Gastroesophageal sphincter (tissue), 3 donors: Measurements from ENCODE around the gene CHRNA5.

ENCODE experiments used
- CTCF ChIP-seq, 4 experiments: fragments of 200-600 bp in 2 of 4; fragments of 450-650 bp in 2 of 4; sonication (generic) in 1 of 4; IDR thresholded peaks; one replicate each; pipeline ENCODE4 v1.5.1; 2017 to 2019; ENCODE audit warnings: antibody characterized with exemption in 4 of 4, mild to moderate bottlenecking in 2 of 4, moderate library complexity in 2 of 4
- EP300 ChIP-seq: sonication (generic); formaldehyde crosslinking; IDR thresholded peaks from one replicate; pipeline ENCODE4 v1.6.1; 2017; ENCODE audit warnings: antibody characterized with exemption, mild to moderate bottlenecking
- POLR2A ChIP-seq, 2 donors: fragments of 450-650 bp; IDR thresholded peaks; one replicate each; pipeline ENCODE4 v1.6.1; 2017; ENCODE audit warnings: antibody characterized with exemption in 2 of 2, mild to moderate bottlenecking in 2 of 2, moderate library complexity in 1 of 2
- POLR2AphosphoS5 ChIP-seq: sonication (generic); formaldehyde crosslinking; IDR thresholded peaks from one replicate; pipeline ENCODE4 v1.6.1; 2017; ENCODE audit warnings: antibody characterized with exemption

DNA sequence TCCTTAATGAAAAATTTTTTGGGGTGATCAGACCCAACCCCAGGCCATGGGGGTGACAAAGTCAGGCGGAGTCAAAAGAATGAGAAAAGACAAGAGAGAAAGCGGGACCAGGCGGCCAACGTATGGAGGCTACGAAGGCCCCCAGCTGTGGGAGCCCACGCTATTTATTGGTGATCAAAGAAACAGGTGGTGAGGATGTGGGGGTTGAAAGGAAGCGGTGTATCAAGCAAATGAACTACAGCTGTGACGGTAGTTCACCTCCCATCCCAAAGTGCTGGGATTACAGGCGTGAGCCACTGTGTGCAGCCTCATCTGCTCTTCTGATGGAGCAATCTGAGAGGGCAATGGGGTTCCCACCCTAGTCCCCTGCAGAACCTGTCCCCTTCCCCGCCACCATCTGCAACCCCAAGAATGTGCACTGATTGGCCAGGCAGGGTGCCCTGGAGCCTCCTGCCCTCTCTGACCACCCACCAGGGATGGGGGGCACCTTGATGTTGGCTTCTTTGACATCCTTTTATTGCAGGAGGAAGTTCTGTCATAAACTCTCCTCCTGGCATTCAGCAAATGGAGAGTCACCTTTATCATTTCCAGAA, 56.6 kb downstream of the CHRNA5 start:
- TF ChIP-seq EP300 (no peak), CTCF (IDR thresholded peaks at IDR 0.05) (no peak), POLR2A (IDR thresholded peaks at IDR 0.05) (no peak), POLR2AphosphoS5 (no peak)
